ENCODE measurements around the gene CPEB4. TPM values are rescaled to one million over a fixed set of nuclear protein-coding genes. Genes with fewer than 3 reads are reported as not detected.

The CPEB4 gene
- total RNA-seq, 2 donors from 2014 or later = 54.7 to 65.6 TPM

- no peak for ATAC-seq (ENCODE audit: insufficient number of reproducible peaks, low FRiP score, low read depth)
These were observed 32.0 kb upstream of the CPEB4 start for GRCh38 chr5:173855995-173856656.

GRCh38 chr5:173857234-173857633, 30.9 kb upstream of the CPEB4 start:
- H3K27me3 ChIP-seq (replicated peaks; ENCODE audit: insufficient read depth) = no peaks in the 10 kb centered on the region
- H3K4me3 ChIP-seq = no peak overlapping the region
- H3K9me3 ChIP-seq = no peaks in the 10 kb centered on the region
- peaks cover 17 to 47% of the 10 kb centered on the region in 2 donors for H3K4me1 ChIP-seq (ENCODE audit: control insufficient read depth in 1 of 2, low read depth in 2 of 2)
- H3K36me3 ChIP-seq = no peaks in the 10 kb centered on the region
- no peak overlapping the region for H3K27ac ChIP-seq
- no peak for TF ChIP-seq CTCF (IDR thresholded peaks at IDR 0.05)
- ATAC-seq (ENCODE audit: insufficient number of reproducible peaks, low FRiP score, low read depth) (no peak), DNase-seq (ENCODE audit: low spot score) (no peak)

More at GRCh38 chr5:173855995-173856656, 32.0 kb upstream of the CPEB4 start:
- Histone ChIP-seq H3K27ac (no peak overlapping the region), H3K4me3 (no peak overlapping the region), H3K27me3 (replicated peaks; ENCODE audit: insufficient read depth) (no peaks in the 10 kb centered on the region), H3K36me3 (no peaks in the 10 kb centered on the region), H3K4me1 (ENCODE audit: control insufficient read depth in 1 of 2, low read depth in 2 of 2) (peaks cover 15 to 43% of the 10 kb centered on the region in 2 donors), H3K9me3 (no peaks in the 10 kb centered on the region)
- no peak for TF ChIP-seq CTCF (IDR thresholded peaks at IDR 0.05)
- DNase-seq (ENCODE audit: low spot score) = no peak

- Histone ChIP-seq H3K4me3 (no peak overlapping the region), H3K9me3 (no peaks in the 10 kb centered on the region), H3K36me3 (no peaks in the 10 kb centered on the region), H3K27ac (no peak overlapping the region), H3K27me3 (replicated peaks; ENCODE audit: insufficient read depth) (no peaks in the 10 kb centered on the region), H3K4me1 (ENCODE audit: control insufficient read depth in 1 of 2, low read depth in 2 of 2) (peaks cover 17 to 47% of the 10 kb centered on the region in 2 donors)
- TF ChIP-seq CTCF (IDR thresholded peaks at IDR 0.05) = no peak
- ATAC-seq (ENCODE audit: insufficient number of reproducible peaks, low FRiP score, low read depth) (no peak), DNase-seq (ENCODE audit: low spot score) (no peak)
These were observed 30.0 kb upstream of the CPEB4 start for GRCh38 chr5:173858021-173858669.

GRCh38 chr5:173858670-173859407, 29.3 kb upstream of the CPEB4 start:
- TF ChIP-seq CTCF (IDR thresholded peaks at IDR 0.05) = no peak
- DNase-seq (ENCODE audit: low spot score) (no peak), ATAC-seq (ENCODE audit: insufficient number of reproducible peaks, low FRiP score, low read depth) (no peak)
- Histone ChIP-seq H3K4me1 (ENCODE audit: control insufficient read depth in 1 of 2, low read depth in 2 of 2) (peaks cover 17 to 47% of the 10 kb centered on the region in 2 donors), H3K4me3 (no peak overlapping the region), H3K9me3 (no peaks in the 10 kb centered on the region), H3K27ac (no peak overlapping the region), H3K36me3 (no peaks in the 10 kb centered on the region), H3K27me3 (replicated peaks; ENCODE audit: insufficient read depth) (no peaks in the 10 kb centered on the region)
